Fibroblast of mammary gland (primary cell): ENCODE measurements around the gene EME1.

Experiments
- DNase-seq: peaks from one replicate; pipeline ENCODE4 v3.0.0-alpha.2; 2010; ENCODE audit warnings: low read depth
- H3K4me3 ChIP-seq: 2 replicates; pipeline ENCODE4 v1.5.1; 2011; ENCODE audit warnings: low read depth, mild to moderate bottlenecking, low read length, moderate library complexity; ENCODE audit not compliant: control insufficient read depth
- CTCF ChIP-seq: conservative IDR thresholded peaks from 2 replicates; pipeline ENCODE4 v1.5.1; 2011; ENCODE audit warnings: low read depth, low read length, inconsistent platforms; ENCODE audit not compliant: control insufficient read depth, insufficient read depth

The EME1 gene

GRCh38 chr17:50354776-50355175, 18.3 kb upstream of the EME1 start:
- no peak overlapping the region for H3K4me3 ChIP-seq
- TF ChIP-seq CTCF: no peak
- no peak for DNase-seq

- no peak overlapping the region for H3K4me3 ChIP-seq
- no peak for TF ChIP-seq CTCF
- no peak for DNase-seq
Measured at GRCh38 chr17:50355336-50355700, 17.7 kb upstream of the EME1 start.

GRCh38 chr17:50355701-50356341, 17.2 kb upstream of the EME1 start:
- no peak for DNase-seq
- H3K4me3 ChIP-seq: no peak overlapping the region
- no peak for TF ChIP-seq CTCF

- DNase-seq: no peak
- no peak for TF ChIP-seq CTCF
- no peak overlapping the region for H3K4me3 ChIP-seq
Measured at GRCh38 chr17:50356418-50356817, 16.6 kb upstream of the EME1 start.

- no peak for DNase-seq
- no peak overlapping the region for H3K4me3 ChIP-seq
- TF ChIP-seq CTCF: no peak
Measured at GRCh38 chr17:50356892-50357510, 16.0 kb upstream of the EME1 start.

GRCh38 chr17:50358177-50358576, 14.9 kb upstream of the EME1 start:
- no peak for TF ChIP-seq CTCF
- no peak overlapping the region for H3K4me3 ChIP-seq
- DNase-seq: no peak
